NT2/D1 (cell line): ENCODE measurements around the gene ELOVL4.

Experiments
- SUZ12 ChIP-seq: IDR thresholded peaks from 2 replicates; pipeline ENCODE4 v1.6.1; 2011; ENCODE audit not compliant: insufficient read length, insufficient read depth; ENCODE audit errors: extremely low read depth
- YY1 ChIP-seq: IDR thresholded peaks from 2 replicates; pipeline ENCODE4 v1.6.1; 2011; ENCODE audit not compliant: insufficient read length, insufficient read depth
- ZNF274 ChIP-seq: IDR thresholded peaks from 2 replicates; pipeline ENCODE4 v1.6.1; 2011; ENCODE audit warnings: mild to moderate bottlenecking, low read depth, low read length

DNA sequence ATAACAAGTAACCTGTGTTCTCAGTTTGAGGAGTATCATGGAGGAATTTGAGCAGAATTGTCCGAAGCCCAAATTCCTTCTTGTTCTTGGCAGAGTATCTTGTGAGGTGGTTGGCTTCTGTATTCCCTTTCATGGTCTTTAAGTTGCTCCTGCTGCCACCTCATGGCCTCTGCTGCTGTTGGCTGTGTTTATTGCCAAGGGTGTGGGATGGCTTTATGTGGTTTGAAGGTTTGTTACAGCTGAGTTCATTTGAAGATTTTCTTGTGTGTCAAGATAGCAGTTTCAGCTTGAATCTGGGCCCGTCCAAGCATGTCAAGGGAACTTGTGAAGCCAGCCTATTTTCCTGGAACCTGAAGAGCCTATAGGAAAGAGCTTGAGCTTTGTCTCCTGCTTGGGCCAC is 36.9 kb upstream of the ELOVL4 start:
- TF ChIP-seq SUZ12 (no peak), ZNF274 (no peak), YY1 (no peak)
